Prostate gland (tissue), 2 donors: Measurements from ENCODE around the gene TMEM190.

ENCODE experiments used
- CTCF ChIP-seq, 4 experiments: fragments of 200-600 bp in 2 of 4; fragments of 450-650 bp in 2 of 4; sonication (generic) in 2 of 4; IDR thresholded peaks; 1 replicate in 3 of 4; 2 replicates in 1 of 4; pipeline ENCODE4 v1.5.1; 2016 to 2019; ENCODE audit warnings: antibody characterized with exemption in 4 of 4, mild to moderate bottlenecking in 2 of 4, moderate library complexity in 2 of 4
- POLR2A ChIP-seq: fragments of 450-650 bp; IDR thresholded peaks from one replicate; pipeline ENCODE4 v1.6.1; 2016; ENCODE audit warnings: antibody characterized with exemption, mild to moderate bottlenecking

GRCh38 chr19:55379174-55379573, 2.5 kb downstream of the TMEM190 start:
- TF ChIP-seq CTCF (IDR thresholded peaks at IDR 0.05) (no peak), POLR2A (no peak)
